GM18508 (cell line): Measurements from ENCODE around the gene ARHGAP15.

Experiments
- ATAC-seq: cut with Tn5 transposase; IDR thresholded peaks from one replicate; pipeline ENCODE4 v1.9.1; 2021; ENCODE audit warnings: moderate number of reproducible peaks; ENCODE audit not compliant: insufficient read depth, unreplicated experiment

The ARHGAP15 gene

GRCh38 chr2:143217512-143218115 lies 88.4 kb downstream of the ARHGAP15 start:
- no peak for ATAC-seq

- no peak for ATAC-seq
Measured at GRCh38 chr2:143218621-143219020, 89.4 kb downstream of the ARHGAP15 start.

GRCh38 chr2:143219266-143219665 lies 90.0 kb downstream of the ARHGAP15 start:
- ATAC-seq, result no peak

GRCh38 chr2:143223556-143223955 lies 94.3 kb downstream of the ARHGAP15 start:
- ATAC-seq, result no peak

GRCh38 chr2:143225931-143226330 lies 96.7 kb downstream of the ARHGAP15 start:
- ATAC-seq, result no peak

- ATAC-seq, result no peak
Measured at GRCh38 chr2:143226714-143227541, 97.7 kb downstream of the ARHGAP15 start.

- no peak for ATAC-seq
Measured at GRCh38 chr2:143229411-143229810, 100.2 kb downstream of the ARHGAP15 start.

GRCh38 chr2:143229952-143230351 lies 100.7 kb downstream of the ARHGAP15 start:
- ATAC-seq, result no peak

- no peak for ATAC-seq
Measured at GRCh38 chr2:143230506-143231253, 101.5 kb downstream of the ARHGAP15 start.

GRCh38 chr2:143231254-143231645 lies 102.0 kb downstream of the ARHGAP15 start:
- no peak for ATAC-seq

- no peak for ATAC-seq
Measured at GRCh38 chr2:143237146-143237777, 108.0 kb downstream of the ARHGAP15 start.

GRCh38 chr2:143241403-143242088 lies 112.3 kb downstream of the ARHGAP15 start:
- no peak for ATAC-seq

GRCh38 chr2:143246246-143246645 lies 117.0 kb downstream of the ARHGAP15 start:
- ATAC-seq, result no peak

- no peak for ATAC-seq
Measured at GRCh38 chr2:143246815-143247744, 117.9 kb downstream of the ARHGAP15 start.

GRCh38 chr2:143248631-143249030 lies 119.4 kb downstream of the ARHGAP15 start:
- no peak for ATAC-seq

GRCh38 chr2:143251681-143252080 lies 122.5 kb downstream of the ARHGAP15 start:
- ATAC-seq, result no peak

- no peak for ATAC-seq
Measured at GRCh38 chr2:143252138-143252907, 123.1 kb downstream of the ARHGAP15 start.

- no peak for ATAC-seq
Measured at GRCh38 chr2:143254110-143254509, 124.9 kb downstream of the ARHGAP15 start.
